Prostate gland (tissue), 2 donors: ENCODE results near the gene TSEN54. TPM values are rescaled to one million over a fixed set of nuclear protein-coding genes. Genes with fewer than 3 reads are reported as not detected.

Source experiments
- DNase-seq: peaks from one replicate; pipeline ENCODE4 v3.0.0-alpha.2; 2019; ENCODE audit warnings: low spot score
- H3K27ac ChIP-seq, 2 donors: fragments of 200-600 bp; sonication (generic); 2 replicates each; pipeline ENCODE4 v1.5.1; 2017 to 2019
- H3K27me3 ChIP-seq: fragments of 200-600 bp; sonication (generic); replicated peaks from 2 replicates; pipeline ENCODE4 v1.5.1; 2019; ENCODE audit not compliant: insufficient read depth
- H3K36me3 ChIP-seq, 2 donors: fragments of 200-600 bp; sonication (generic); 1 replicate in 1 of 2; 2 replicates in 1 of 2; pipeline versions ENCODE4 v1.5.1 to v1.8.1; 2017 to 2019
- H3K4me1 ChIP-seq: fragments of 200-600 bp; sonication (generic); replicated peaks from 2 replicates; pipeline ENCODE4 v1.5.1; 2019
- H3K4me3 ChIP-seq, 2 donors: fragments of 200-600 bp; sonication (generic); 2 replicates each; pipeline ENCODE4 v1.5.1; 2017 to 2019
- H3K9me3 ChIP-seq: fragments of 200-600 bp; sonication (generic); 2 replicates; pipeline ENCODE4 v1.5.1; 2017
- POLR2A ChIP-seq: fragments of 450-650 bp; IDR thresholded peaks from one replicate; pipeline ENCODE4 v1.6.1; 2016; ENCODE audit warnings: antibody characterized with exemption, mild to moderate bottlenecking
- POLR2AphosphoS5 ChIP-seq: sonication (generic); formaldehyde crosslinking; IDR thresholded peaks from one replicate; pipeline ENCODE4 v1.6.1; 2017; ENCODE audit warnings: antibody characterized with exemption
- WGBS: methylation state at CpG from one replicate; pipeline ENCODE4 v1.1.5; 2018; 5-methylcytosine and 5-hydroxymethylcytosine counted together
- intact Hi-C: fragments of 100-400 bp; cut with DNase I; formaldehyde crosslinking; loops from one replicate; pipeline ENCODE4 v1.14.2; 2022
- total RNA-seq, 2 donors: library from RNA; depleted of rRNA; stranded (reverse); fragments of >200 nt; gene quantifications; one replicate each; pipeline ENCODE4 v1.1.0, GENCODE V29; 2016
- TF ChIP-seq, protein P1 (sequence below), 4 experiments: fragments of 200-600 bp in 2 of 4; fragments of 450-650 bp in 2 of 4; sonication (generic) in 2 of 4; IDR thresholded peaks; 1 replicate in 3 of 4; 2 replicates in 1 of 4; pipeline ENCODE4 v1.5.1; 2016 to 2019; ENCODE audit warnings: antibody characterized with exemption in 4 of 4, mild to moderate bottlenecking in 2 of 4, moderate library complexity in 2 of 4

The TSEN54 gene
- total RNA-seq, 2 donors from 2014 or later, result 45.9 to 56.2 TPM

DNA sequence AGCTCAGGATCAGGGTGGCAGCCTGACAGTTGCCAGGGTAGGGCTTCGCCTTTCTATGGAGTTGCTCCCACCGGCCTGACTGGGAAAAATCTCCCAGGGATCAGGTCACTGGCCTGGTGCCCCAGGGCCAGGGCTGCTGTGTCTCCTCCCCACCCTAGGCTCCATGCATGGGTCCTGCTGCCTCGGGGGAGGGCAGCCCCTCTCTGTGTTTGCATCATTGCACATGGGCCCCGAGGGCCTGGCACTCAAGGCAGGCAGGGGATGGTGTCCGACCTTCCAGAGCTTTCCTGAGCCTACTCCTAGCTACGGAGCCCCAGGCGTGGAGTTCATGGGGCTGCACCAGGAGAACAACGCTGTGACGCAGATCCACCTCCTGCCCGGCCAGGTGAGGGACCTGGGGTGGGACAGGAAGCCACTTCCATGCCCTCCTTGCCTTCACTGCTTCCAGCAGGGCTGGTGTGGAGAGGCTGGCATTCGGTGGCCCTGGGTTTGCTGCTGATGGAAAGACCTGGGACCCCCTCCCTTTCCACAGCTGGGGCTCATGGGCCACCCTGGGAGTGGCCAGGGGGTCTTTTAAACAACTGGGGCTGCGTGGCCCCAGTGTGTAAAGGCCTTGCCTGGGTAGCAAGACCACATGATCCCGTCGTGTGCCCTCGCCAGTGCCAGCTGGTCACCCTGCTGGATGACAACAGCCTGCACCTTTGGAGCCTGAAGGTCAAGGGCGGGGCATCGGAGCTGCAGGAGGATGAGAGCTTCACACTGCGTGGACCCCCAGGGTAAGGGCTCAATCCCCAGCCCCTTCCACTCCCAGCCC, 41.7 kb downstream of the TSEN54 start:
- peak overlapping the region in 1 of 2 donors; percentile 29 for H3K27ac ChIP-seq
- H3K4me1 ChIP-seq, result no peaks in the 10 kb centered on the region
- no peaks in the 10 kb centered on the region for H3K9me3 ChIP-seq
- no peaks in the 10 kb centered on the region for H3K27me3 ChIP-seq
- H3K36me3 ChIP-seq, result peaks cover under 1 to 2% of the 10 kb centered on the region in 2 donors
- intact Hi-C loops, result no loop called here
- no peak for DNase-seq
- no peak overlapping the region for H3K4me3 ChIP-seq
- 80% methylated on average over 18 of the region's 18 CpGs for WGBS
- no peak for TF ChIP-seq POLR2A
- TF ChIP-seq, protein P1, sequence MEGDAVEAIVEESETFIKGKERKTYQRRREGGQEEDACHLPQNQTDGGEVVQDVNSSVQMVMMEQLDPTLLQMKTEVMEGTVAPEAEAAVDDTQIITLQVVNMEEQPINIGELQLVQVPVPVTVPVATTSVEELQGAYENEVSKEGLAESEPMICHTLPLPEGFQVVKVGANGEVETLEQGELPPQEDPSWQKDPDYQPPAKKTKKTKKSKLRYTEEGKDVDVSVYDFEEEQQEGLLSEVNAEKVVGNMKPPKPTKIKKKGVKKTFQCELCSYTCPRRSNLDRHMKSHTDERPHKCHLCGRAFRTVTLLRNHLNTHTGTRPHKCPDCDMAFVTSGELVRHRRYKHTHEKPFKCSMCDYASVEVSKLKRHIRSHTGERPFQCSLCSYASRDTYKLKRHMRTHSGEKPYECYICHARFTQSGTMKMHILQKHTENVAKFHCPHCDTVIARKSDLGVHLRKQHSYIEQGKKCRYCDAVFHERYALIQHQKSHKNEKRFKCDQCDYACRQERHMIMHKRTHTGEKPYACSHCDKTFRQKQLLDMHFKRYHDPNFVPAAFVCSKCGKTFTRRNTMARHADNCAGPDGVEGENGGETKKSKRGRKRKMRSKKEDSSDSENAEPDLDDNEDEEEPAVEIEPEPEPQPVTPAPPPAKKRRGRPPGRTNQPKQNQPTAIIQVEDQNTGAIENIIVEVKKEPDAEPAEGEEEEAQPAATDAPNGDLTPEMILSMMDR (IDR thresholded peaks at IDR 0.05), result no peak
- TF ChIP-seq POLR2AphosphoS5, result no peak

DNA sequence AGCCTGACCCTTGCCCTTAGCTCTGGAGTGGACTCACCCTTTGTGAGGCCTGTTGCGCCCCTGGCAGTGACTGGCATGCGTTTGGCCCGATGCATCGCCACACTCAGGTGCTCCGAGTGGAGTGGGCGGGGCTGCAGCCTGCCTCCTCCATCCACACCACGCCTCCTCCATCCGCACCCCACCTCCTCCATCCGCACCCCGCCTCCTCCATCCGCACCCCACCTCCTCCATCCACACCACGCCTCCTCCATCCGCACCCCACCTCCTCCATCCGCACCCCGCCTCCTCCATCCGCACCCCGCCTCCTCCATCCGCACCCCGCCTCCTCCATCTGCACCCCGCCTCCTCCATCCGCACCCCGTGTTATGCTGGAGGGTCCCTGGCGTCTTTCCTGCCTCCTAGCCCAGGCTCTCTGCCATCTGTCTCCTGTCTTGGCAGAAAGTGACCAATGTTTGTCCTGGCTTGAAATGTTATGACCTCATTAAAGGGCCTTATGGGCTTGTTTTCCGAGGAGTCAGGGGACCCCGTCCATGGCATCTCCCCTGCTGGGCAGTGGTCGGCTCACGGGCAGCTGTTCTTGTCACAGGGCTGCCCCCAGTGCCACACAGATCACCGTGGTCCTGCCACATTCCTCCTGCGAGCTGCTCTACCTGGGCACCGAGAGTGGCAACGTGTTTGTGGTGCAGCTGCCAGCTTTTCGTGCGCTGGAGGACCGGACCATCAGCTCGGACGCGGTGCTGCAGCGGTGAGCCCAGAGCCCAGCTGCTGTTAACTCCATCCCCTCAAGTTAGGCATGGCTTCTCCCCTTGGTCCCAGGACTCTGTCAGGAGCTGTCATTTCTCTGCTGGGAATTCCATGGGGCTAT, 42.6 kb downstream of the TSEN54 start:
- Histone ChIP-seq H3K27ac (no peak overlapping the region), H3K9me3 (no peaks in the 10 kb centered on the region), H3K36me3 (peaks cover 5% of the 10 kb centered on the region in 2 donors), H3K4me1 (no peaks in the 10 kb centered on the region), H3K27me3 (no peaks in the 10 kb centered on the region), H3K4me3 (no peak overlapping the region)
- TF ChIP-seq POLR2A (no peak), POLR2AphosphoS5 (no peak)
- TF ChIP-seq, protein P1 (IDR thresholded peaks at IDR 0.05), result no peak
- WGBS, result 71% methylated on average over 36 of the region's 38 CpGs
- intact Hi-C loops, result no loop called here
- no peak for DNase-seq

DNA sequence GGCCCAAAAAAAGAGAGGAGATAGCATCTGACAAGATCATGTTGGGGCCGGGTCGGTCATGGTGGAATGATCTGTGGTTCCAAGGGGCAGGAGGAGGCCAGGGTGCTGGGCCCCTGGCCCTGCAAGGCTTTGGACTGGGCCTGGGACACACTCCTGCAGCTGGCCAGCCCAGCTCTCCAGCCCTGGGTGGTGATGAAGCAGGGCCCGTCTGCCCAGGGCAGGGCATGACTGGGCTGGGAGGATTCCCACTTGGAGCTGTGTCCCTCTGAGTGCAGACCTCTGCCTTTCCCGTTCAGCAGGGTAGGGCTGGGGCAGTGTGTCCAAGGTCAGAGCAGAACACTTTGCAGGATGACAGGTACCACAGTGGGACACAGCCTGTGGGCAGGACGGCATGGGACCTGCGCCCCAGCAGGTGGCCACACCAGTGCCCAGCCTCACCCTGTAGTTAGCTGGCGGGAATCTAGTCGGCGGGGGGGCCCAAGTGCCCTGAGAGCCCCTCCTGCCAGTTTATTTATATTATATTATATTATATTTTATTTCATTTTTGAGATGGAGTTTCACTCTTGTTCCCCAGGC, 43.7 kb downstream of the TSEN54 start:
- no peaks in the 10 kb centered on the region for H3K9me3 ChIP-seq
- TF ChIP-seq POLR2A (no peak), POLR2AphosphoS5 (no peak)
- TF ChIP-seq, protein P1 (IDR thresholded peaks at IDR 0.05), result no peak
- H3K27ac ChIP-seq, result no peak overlapping the region
- no peak overlapping the region for H3K4me3 ChIP-seq
- WGBS, result 80% methylated on average over 9 of the region's 9 CpGs
- intact Hi-C loops, result no loop called here
- no peaks in the 10 kb centered on the region for H3K4me1 ChIP-seq
- H3K36me3 ChIP-seq, result peaks cover 5% of the 10 kb centered on the region in 2 donors
- DNase-seq, result no peak
- H3K27me3 ChIP-seq, result no peaks in the 10 kb centered on the region

DNA sequence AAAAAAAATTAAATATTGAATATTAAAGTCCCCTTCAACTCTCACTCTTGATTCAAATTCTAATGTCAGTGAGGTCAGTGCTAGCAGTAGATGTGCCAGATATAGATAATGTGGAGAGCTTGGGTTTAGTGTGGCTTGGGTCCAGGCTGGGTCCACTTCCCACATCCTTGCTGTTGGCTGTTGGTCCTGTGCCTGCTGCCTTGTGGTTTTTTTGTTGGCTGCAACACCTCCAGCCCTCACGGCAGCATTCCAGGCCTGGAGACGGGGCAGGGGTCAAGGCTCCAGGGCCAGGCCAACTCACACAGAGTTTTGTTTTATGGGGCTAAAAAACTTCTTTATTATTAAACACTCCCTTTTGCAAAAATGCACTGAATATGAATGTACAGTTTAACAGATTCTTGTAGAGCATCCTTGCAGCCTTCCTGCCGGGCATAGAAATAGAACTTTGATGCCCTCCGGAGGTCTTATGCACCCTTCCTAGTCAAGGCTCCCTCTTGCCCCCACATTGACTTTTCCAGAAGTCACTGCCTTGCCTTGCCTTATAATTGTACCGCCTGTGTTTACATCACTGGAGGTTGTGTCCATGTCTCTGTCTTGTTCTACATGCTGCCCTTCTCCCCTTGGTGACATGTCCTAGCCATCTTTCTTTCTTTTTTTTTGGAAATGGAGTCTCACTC, 45.7 kb downstream of the TSEN54 start:
- H3K4me1 ChIP-seq, result no peaks in the 10 kb centered on the region
- no peaks in the 10 kb centered on the region for H3K9me3 ChIP-seq
- peaks cover 5% of the 10 kb centered on the region in 2 donors for H3K36me3 ChIP-seq
- no peaks in the 10 kb centered on the region for H3K27me3 ChIP-seq
- 65% methylated on average over 5 of the region's 5 CpGs for WGBS
- intact Hi-C loops, result no loop called here
- H3K27ac ChIP-seq, result no peak overlapping the region
- DNase-seq, result no peak
- TF ChIP-seq POLR2A (no peak), POLR2AphosphoS5 (no peak)
- H3K4me3 ChIP-seq, result no peak overlapping the region
